GM21737 (cell line): Measurements from ENCODE around the gene MTA3.

Experiments used
- ATAC-seq: cut with Tn5 transposase; IDR thresholded peaks from one replicate; pipeline ENCODE4 v1.9.1; 2021; ENCODE audit warnings: mild to moderate bottlenecking, moderate library complexity; ENCODE audit not compliant: unreplicated experiment

The MTA3 gene

GRCh38 chr2:42781181-42781580 lies 212.7 kb downstream of the MTA3 start:
- ATAC-seq = no peak

DNA sequence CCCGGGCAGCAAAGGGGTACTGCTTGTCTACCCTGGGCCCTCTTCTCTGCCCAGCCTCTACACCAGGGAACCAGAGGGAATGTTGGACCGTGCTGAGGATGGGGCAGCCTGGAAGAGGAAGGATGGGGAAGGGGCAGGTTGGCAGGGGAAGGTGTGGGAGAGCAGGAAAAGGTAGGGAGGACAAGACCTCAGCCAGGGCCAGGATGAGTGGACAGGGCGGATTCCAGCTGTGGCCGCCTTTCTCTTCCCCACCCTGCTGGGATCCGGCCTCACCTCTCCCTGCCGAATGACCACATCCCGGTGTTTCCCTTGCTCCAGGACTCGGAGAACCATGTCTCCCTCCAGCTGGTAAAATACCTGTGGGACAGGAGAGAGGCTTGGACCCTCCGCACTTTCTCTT lies 215.1 kb downstream of the MTA3 start:
- ATAC-seq = no peak

- no peak for ATAC-seq
These were observed 215.9 kb downstream of the MTA3 start for GRCh38 chr2:42784204-42784880.

DNA sequence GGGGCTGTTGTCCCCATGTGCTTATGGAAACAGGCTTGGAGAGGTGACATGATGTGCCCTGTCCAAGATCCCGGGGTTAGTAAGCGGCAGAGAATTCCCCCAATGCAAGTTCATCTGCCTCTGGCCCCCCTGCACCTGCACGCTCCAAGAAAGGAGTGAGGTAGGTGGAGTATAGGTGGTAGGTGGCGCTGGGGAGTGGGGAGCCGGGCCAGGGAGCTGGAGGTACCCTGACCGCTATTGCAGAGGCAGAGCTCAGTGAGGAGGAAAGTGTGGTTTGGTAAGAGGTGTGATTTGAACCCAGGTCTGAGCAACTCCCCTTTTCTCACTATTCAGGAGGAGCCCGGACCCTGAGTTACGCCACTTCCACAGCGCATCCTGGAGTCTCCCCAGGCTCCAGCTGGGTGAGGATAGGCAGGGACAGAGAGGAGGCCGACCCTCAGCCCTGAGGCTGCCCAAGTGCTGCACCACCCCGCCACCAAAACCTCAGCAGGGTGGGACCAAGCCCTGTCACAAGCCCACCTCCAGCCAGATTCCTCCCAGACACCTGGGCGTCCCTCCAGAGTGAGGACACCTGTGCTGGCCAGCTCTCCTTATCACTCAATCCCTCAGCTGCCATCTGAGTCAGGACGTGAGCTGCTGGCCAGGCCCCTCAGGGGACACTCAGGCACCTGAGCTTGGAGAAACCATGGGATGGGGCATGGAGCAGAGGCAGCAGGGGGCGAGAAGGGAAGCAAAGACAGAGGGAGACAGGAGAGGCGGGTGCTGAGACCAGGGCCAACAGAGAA lies 218.3 kb downstream of the MTA3 start:
- ATAC-seq = no peak

GRCh38 chr2:42787424-42787787 lies 219.0 kb downstream of the MTA3 start:
- ATAC-seq = no peak

- no peak for ATAC-seq
These were observed 219.5 kb downstream of the MTA3 start for GRCh38 chr2:42787788-42788477.

DNA sequence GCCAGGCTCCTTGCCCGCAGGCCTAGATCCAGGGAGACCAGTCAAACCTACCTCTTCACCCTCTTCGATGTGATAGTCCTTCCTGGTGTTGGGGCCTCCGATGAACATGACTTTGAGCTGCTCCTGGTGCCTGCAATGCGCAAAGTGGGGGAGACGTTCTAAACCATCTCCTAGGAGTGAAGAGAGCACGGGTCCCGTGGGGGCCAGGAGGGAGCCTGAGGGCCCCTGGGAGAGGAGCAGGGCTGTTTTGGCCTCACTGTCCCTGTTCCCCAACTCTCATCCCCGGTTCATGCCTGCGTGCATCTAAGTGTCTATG lies 220.0 kb downstream of the MTA3 start:
- no peak for ATAC-seq

- no peak for ATAC-seq
These were observed 220.4 kb downstream of the MTA3 start for GRCh38 chr2:42788882-42789281.

DNA sequence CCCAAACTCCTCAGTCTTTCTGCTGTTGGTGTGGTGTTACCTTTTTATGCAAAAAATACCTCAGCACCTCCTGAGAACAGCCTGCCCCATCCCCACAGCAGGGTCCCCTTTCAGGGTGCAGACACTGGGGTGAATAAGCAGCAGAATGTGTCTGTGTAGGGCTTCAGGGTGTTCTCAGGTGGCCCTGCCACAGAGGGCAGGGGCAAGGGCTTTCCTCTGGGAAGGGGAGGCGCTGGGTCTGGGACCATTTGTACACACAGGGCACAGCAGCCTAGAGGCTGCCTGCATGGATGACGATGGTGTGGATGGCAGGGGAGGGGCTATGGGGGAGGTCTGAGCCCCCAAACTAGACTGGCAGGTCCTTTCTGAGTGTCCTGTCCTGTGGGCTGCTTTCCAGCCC lies 221.3 kb downstream of the MTA3 start:
- no peak for ATAC-seq

DNA sequence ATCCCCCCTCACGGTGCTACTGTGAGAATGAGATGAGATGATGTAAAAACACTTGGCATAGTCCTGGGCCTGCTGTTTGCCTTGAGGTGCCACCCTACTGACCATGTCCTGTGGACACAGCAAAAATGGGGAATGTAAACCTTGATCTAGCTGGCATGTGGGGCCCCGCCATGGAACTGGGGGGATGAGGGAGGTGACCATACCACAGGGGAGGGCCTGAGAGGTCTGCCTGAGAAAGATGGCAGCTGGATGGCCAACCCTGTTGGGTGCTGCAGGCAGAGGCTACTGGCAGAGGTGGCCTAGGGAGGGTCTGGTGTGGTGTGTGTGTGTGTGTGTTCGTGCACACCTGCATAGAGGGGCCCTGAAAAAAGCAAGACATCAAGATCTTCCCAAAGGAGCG lies 223.2 kb downstream of the MTA3 start:
- ATAC-seq = no peak

- peak; percentile 30 for ATAC-seq
These were observed 223.7 kb downstream of the MTA3 start for GRCh38 chr2:42792087-42792582.

DNA sequence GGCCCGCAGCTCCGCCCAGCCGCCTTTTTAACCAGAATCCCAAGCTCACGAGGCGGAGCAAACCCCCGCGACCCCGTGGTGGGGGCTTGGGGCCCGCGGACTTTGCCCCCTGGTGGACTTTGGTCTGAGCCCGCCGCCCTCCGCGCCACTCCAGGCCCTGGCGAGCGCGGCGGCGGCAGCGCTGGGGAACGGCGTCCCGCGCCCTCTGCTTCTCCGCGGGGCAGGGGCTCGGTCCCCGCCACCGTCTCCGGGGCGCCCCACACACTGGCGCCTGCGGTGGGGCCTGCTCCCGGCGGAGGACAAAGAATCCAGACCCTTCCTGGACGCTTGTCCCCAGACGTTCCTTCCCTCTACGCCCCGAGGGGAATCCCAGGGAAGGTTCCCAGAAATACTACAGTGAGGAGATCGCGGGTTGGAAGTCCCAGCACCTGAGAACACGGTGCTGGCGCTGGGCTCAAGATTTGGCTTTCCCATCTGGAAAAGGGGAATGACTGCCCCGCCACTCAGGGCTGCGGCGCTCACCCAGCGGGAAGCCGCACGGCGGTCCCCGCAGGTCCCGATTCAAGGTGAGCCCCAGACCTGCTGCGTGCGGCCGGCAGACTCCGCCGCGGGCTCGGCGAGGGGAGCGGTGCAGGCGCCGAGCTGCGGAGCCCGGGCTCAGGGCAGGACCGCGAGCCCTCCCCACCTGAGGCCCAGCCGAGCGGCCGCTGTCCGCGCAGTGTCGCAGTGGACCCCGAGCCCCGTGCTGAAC lies 224.3 kb downstream of the MTA3 start, which contains the start of gene HAAO:
Gene HAAO, minus strand, starts transcription at position 1 of the 751 bp plus-strand sequence. CDS start 47 bp downstream, outside the sequence.
- peak; percentile 30 for ATAC-seq

DNA sequence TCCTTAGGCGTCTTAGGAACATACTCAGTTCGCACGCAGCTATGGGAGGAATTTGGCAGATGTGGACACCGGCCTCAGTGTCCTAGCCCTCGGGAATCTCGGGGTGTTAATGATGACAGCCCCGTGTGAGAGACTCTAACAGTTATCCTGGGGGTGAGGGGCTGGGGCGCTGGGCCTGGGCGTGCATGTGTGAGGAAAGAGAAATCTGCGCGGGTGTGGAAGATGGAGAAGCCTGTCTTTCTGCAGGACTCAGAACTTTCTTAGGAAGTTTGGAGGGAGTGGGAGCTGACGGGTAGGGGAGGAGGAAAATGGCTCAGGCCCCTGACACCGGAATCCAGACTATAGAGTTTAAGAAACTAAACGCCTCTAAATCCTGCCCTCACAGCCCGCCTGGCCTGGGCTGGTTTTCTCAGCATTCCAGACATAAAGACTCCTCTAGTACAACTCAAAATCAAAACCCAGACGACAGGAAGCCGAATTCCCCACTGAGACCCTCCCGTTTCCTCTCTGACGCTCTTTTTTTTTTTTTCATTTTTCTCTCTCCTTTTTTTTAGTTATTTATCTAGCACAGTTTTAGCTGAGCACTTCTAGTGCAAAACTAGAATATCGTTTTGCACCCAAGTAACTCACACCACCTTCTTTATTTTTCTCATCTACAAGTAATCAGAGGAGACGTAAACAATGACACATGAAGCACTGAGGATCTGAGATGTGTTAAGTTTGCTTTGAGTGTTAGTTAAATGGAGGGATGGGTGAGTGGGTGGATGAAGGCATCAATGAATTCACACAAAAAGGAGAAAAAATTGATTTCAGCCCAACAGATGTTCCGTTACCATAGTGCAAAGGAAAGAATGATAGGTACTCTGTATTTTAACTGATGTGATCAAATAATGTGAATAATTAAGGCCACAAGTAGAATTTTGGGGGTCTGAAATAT lies 225.2 kb downstream of the MTA3 start:
- ATAC-seq = no peak

GRCh38 chr2:42794271-42795046 lies 226.0 kb downstream of the MTA3 start:
- no peak for ATAC-seq

GRCh38 chr2:42795275-42795674 lies 226.8 kb downstream of the MTA3 start:
- no peak for ATAC-seq

DNA sequence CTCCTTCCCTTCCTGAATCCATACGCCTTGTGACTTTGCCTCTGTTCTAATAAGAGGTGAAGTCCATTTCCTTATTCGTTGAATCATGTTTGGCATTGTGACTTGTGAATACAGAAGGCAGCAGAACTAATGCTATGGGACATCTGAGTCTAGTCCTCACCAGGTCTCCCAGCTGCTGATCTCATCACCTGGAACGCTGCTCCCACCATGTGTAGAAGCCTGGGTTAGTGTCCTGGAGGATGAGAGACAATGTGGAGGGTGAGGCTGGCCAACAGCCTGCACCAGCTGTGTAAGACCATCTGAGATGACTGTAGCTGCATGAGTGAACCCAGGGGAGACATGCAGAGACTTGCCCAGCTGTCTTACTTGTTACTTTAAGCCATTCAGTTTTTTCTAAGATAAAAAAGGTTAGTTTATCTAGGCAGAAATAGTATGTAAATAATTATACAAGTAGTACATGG lies 227.4 kb downstream of the MTA3 start:
- ATAC-seq = no peak

- ATAC-seq = no peak
These were observed 228.2 kb downstream of the MTA3 start for GRCh38 chr2:42796427-42797248.

DNA sequence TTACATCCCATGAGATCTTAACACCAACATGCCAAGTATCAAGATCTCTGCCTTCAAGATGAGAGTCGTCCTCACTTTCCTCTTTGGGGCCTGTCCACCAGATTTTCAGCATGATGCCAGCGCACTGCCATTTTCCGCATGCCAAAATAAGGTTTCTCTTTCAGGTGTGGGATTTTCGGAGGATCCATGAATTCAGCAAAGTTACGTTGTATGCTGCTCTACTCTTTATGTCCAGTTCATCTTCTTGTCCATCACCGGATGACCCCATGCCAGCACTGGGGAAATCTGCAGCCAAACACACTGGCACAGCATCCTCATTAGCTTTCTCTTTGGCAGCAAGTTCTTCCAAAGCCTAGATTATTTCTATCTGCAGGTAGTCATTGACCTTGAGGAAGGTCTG lies 228.8 kb downstream of the MTA3 start:
- no peak for ATAC-seq
